ENCODE data around the gene CD55. TPM values are rescaled to one million over a fixed set of nuclear protein-coding genes. Genes with fewer than 3 reads are reported as not detected.
A peak's percentile ranks its signal among the peaks of the same experiment; 100 is the strongest.

Gene CD55
- total and polyA plus RNA-seq, 11 donors = 28.6 to 149 (median 91.2) TPM

- Histone ChIP-seq H3K9me3 (no peaks in the 10 kb centered on the region), H3K4me3 (no peak overlapping the region), H3K4me1 (peaks cover 0 to 11% (median 0%) of the 10 kb centered on the region in 12 donors), H3K27ac (no peak overlapping the region), H3K36me3 (peaks cover 0 to 36% (median 19%) of the 10 kb centered on the region in 9 donors), H3K27me3 (no peaks in the 10 kb centered on the region)
- intact Hi-C loops (cut with DNase I) = no loop called here
- 75 to 98% (median 78%) methylated on average over 3 of the region's 3 CpGs for WGBS, 4 donors
- ATAC-seq (no peak), DNase-seq (no peak)
- TF ChIP-seq POLR2A (IDR thresholded peaks at IDR 0.05) = no peak
- no peak for TF ChIP-seq CTCF (IDR thresholded peaks at IDR 0.05)
These were observed 39.6 kb downstream of the CD55 start for GRCh38 chr1:207361029-207361428.

- H3K27ac ChIP-seq = peak overlapping the region in 1 of 12 donors; percentile 3
- intact Hi-C loops (cut with DNase I) = no loop called here
- ATAC-seq (peak in 2 of 4 donors; percentile 54 to 66), DNase-seq (no peak)
- H3K27me3 ChIP-seq = no peaks in the 10 kb centered on the region
- peaks cover 0 to 43% (median 19%) of the 10 kb centered on the region in 9 donors for H3K36me3 ChIP-seq
- WGBS, 4 donors = 47 to 71% (median 64%) methylated on average over 2 of the region's 2 CpGs
- peaks cover 0 to 11% (median 0%) of the 10 kb centered on the region in 12 donors for H3K4me1 ChIP-seq
- H3K4me3 ChIP-seq = no peak overlapping the region
- no peaks in the 10 kb centered on the region for H3K9me3 ChIP-seq
- TF ChIP-seq CTCF (IDR thresholded peaks at IDR 0.05) = no peak
- TF ChIP-seq POLR2A (IDR thresholded peaks at IDR 0.05) = no peak
These were observed 40.4 kb downstream of the CD55 start for GRCh38 chr1:207361889-207362288.

GRCh38 chr1:207362962-207363860 is 41.7 kb downstream of the CD55 start:
- WGBS, 4 donors = 95 to 96% (median 96%) methylated on average over 6 of the region's 6 CpGs

More at GRCh38 chr1:207362962-207363860, 41.7 kb downstream of the CD55 start:
- Histone ChIP-seq H3K4me1 (peaks cover 0 to 11% (median 0%) of the 10 kb centered on the region in 12 donors), H3K36me3 (peaks cover 0 to 42% (median 19%) of the 10 kb centered on the region in 9 donors), H3K9me3 (no peaks in the 10 kb centered on the region), H3K27me3 (no peaks in the 10 kb centered on the region), H3K4me3 (no peak overlapping the region), H3K27ac (no peak overlapping the region)
- intact Hi-C loops (cut with DNase I) = no loop called here
- TF ChIP-seq POLR2A (IDR thresholded peaks at IDR 0.05) (no peak), CTCF (IDR thresholded peaks at IDR 0.05) (no peak)
- ATAC-seq = peak in 1 of 4 donors; percentile 34
- no peak for DNase-seq
